Natural killer cell (primary cell): ENCODE results near the gene PGS1. TPM values are rescaled to one million over a fixed set of nuclear protein-coding genes. Genes with fewer than 3 reads are reported as not detected.
A peak's percentile ranks its signal among the peaks of the same experiment; 100 is the strongest.

Experiments used
- ATAC-seq, 3 donors: fragments of 150-1000 bp in 2 of 3; fragments of 200-7000 bp in 1 of 3; cut with Tn5 transposase; 1 replicate in 1 of 3; 2 replicates in 2 of 3; pipeline ENCODE4 v1.10.0; 2021; ENCODE audit warnings: mild to moderate bottlenecking in 2 of 3, moderate library complexity in 2 of 3
- DNase-seq, 2 donors: peaks; one replicate each; pipeline versions ENCODE4 v3.0.0 to v3.0.0-alpha.2; 2013 to 2021; ENCODE audit warnings: mixed read lengths in 1 of 2
- H3K27ac ChIP-seq: one replicate; pipeline ENCODE4 v1.5.1; 2013; ENCODE audit warnings: mild to moderate bottlenecking, low read length
- H3K27me3 ChIP-seq: one replicate; pipeline ENCODE4 v1.6.1; 2013; ENCODE audit warnings: low read length; ENCODE audit not compliant: control insufficient read depth, insufficient read depth
- H3K36me3 ChIP-seq: one replicate; pipeline ENCODE4 v1.6.1; 2013; ENCODE audit warnings: low read length; ENCODE audit not compliant: control insufficient read depth, insufficient read depth
- H3K4me1 ChIP-seq: one replicate; pipeline ENCODE4 v1.6.1; 2013; ENCODE audit warnings: low read length; ENCODE audit not compliant: control insufficient read depth, insufficient read depth
- H3K4me3 ChIP-seq: one replicate; pipeline ENCODE4 v1.5.1; 2013; ENCODE audit warnings: low read length
- H3K9me3 ChIP-seq: one replicate; pipeline ENCODE4 v1.6.1; 2013; ENCODE audit warnings: low read length; ENCODE audit not compliant: control insufficient read depth, insufficient read depth
- H3K27ac Mint-ChIP-seq, 2 donors: one replicate each; pipeline ENCODE4 v1.8.0; 2022; ENCODE audit warnings: mild to moderate bottlenecking in 2 of 2, mixed read lengths in 2 of 2, moderate library complexity in 1 of 2
- H3K27me3 Mint-ChIP-seq, 2 donors: one replicate each; pipeline ENCODE4 v1.8.0; 2022; ENCODE audit warnings: low read depth in 2 of 2, mixed read lengths in 2 of 2
- H3K36me3 Mint-ChIP-seq: one replicate; pipeline ENCODE4 v1.8.0; 2022; ENCODE audit warnings: mixed read lengths
- H3K4me1 Mint-ChIP-seq, 2 donors: one replicate each; pipeline ENCODE4 v1.8.0; 2022; ENCODE audit warnings: mixed read lengths in 2 of 2
- H3K4me3 Mint-ChIP-seq: one replicate; pipeline ENCODE4 v1.8.0; 2022; ENCODE audit warnings: mild to moderate bottlenecking, moderate library complexity, mixed read lengths
- H3K9me3 Mint-ChIP-seq, 2 donors: one replicate each; pipeline ENCODE4 v1.8.0; 2022; ENCODE audit warnings: mixed read lengths in 2 of 2
- CTCF ChIP-seq: fragments of 200-600 bp; IDR thresholded peaks from one replicate; pipeline ENCODE4 v1.8.0; 2022; ENCODE audit warnings: antibody characterized with exemption
- WGBS: methylation state at CpG from one replicate; pipeline ENCODE4 v1.1.7; 2013; ENCODE audit warnings: missing lambda C conversion rate; ENCODE audit not compliant: insufficient coverage; 5-methylcytosine and 5-hydroxymethylcytosine counted together
- intact Hi-C: fragments of 100-400 bp; cut with micrococcal nuclease; formaldehyde crosslinking; loops from one replicate; pipeline ENCODE4 v1.14.2; 2022
- total RNA-seq, 4 donors: library from RNA; stranded (reverse); fragments of 120-200 nt in 1 of 4; gene quantifications; one replicate each; pipeline versions ENCODE4 v1.2.3 to v1.2.4, GENCODE V29; 2013 to 2022

PGS1 gene
- total RNA-seq, 3 donors from 2014 or later (not counting 1 experiment from before 2014, with no cell fraction given), result 47.9 to 53.6 (median 48.3) TPM

- peak overlapping the region; percentile 40 to 54 for H3K27ac Mint-ChIP-seq
- no peak overlapping the region for H3K4me3 ChIP-seq
- DNase-seq (no peak), ATAC-seq (no peak)
- H3K36me3 ChIP-seq, result no peaks in the 10 kb centered on the region
- no peaks in the 10 kb centered on the region for H3K27me3 Mint-ChIP-seq
- H3K36me3 Mint-ChIP-seq, result no peaks in the 10 kb centered on the region
- H3K4me3 Mint-ChIP-seq, result peak overlapping the region; percentile 47
- H3K4me1 Mint-ChIP-seq, result peaks cover 5% of the 10 kb centered on the region in 2 donors
- no peaks in the 10 kb centered on the region for H3K27me3 ChIP-seq
- H3K27ac ChIP-seq, result no peak overlapping the region
- no peak for TF ChIP-seq CTCF
- WGBS, result 87% methylated on average over 20 of the region's 20 CpGs
- H3K4me1 ChIP-seq, result no peaks in the 10 kb centered on the region
- intact Hi-C loops, result no loop called here
- H3K9me3 Mint-ChIP-seq, result no peaks in the 10 kb centered on the region
- H3K9me3 ChIP-seq, result no peaks in the 10 kb centered on the region
These were observed 59.2 kb downstream of the PGS1 start for GRCh38 chr17:78437508-78438169.

DNA sequence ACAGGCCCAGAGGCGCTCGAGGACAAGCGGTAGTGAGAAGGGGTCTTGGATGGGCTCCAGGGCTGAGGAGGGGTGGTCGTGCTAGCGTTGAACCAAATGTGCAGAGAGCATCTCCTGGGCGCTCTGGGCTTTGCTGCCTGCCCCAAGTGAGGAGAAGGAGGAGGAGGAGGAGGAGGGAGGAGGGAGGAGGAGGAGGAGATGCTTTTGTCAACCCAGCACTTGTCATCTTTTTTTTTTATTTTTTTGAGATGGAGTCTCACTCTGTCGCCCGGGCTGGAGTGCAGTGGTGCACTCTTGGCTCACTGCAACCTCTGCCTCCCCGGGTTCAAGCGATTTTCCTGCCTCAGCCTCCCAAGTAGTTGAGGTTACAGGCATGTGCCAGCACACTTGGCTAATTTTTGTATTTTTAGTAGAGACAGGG lies 59.8 kb downstream of the PGS1 start:
- 95% methylated on average over 9 of the region's 10 CpGs for WGBS
- peaks cover 4% of the 10 kb centered on the region for H3K4me1 ChIP-seq
- no peaks in the 10 kb centered on the region for H3K36me3 ChIP-seq
- Mint-ChIP-seq H3K9me3 (no peaks in the 10 kb centered on the region), H3K36me3 (no peaks in the 10 kb centered on the region), H3K4me1 (peaks cover 5% of the 10 kb centered on the region in 2 donors), H3K27ac (peak overlapping the region; percentile 40 to 54), H3K4me3 (peak overlapping the region; percentile 47), H3K27me3 (no peaks in the 10 kb centered on the region)
- no peak overlapping the region for H3K27ac ChIP-seq
- H3K9me3 ChIP-seq, result no peaks in the 10 kb centered on the region
- no peak for TF ChIP-seq CTCF
- no peak overlapping the region for H3K4me3 ChIP-seq
- intact Hi-C loops, result no loop called here
- no peak for DNase-seq
- H3K27me3 ChIP-seq, result no peaks in the 10 kb centered on the region
- peak in 1 of 3 donors; percentile 44 for ATAC-seq

DNA sequence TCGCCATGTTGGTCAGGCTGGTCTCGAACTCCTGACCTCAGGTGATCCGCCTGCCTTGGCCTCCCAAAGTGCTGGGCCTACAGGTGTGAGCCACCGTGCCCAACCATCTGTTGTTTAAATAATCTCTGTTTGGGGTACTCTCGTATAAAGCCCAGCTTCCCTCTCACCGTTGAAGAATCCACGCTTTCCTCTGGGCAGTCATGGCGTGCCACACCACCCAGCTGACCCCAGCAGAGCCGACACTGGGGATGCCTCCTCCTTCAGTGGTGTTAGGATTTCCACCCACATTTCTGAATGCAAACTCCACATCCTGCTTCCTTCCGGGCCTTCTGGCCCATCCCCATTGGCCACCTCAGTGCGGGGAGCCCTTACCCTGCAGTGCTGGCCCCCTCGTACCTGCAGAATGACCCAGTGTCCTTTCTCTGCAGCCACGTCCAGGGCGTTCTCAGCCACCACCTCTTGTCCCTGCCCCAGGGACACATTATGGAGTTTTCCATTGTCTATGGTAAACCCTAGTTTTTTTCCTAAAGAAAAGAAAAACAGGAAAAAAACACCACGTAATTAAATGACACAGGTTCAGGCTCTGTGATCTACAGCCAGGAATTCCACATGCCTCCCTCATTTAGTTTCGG lies 60.4 kb downstream of the PGS1 start:
- no peaks in the 10 kb centered on the region for H3K36me3 ChIP-seq
- TF ChIP-seq CTCF, result no peak
- no peaks in the 10 kb centered on the region for H3K27me3 ChIP-seq
- peaks cover 5% of the 10 kb centered on the region for H3K4me1 ChIP-seq
- Mint-ChIP-seq H3K27ac (peak overlapping the region; percentile 41 to 78), H3K36me3 (no peaks in the 10 kb centered on the region), H3K4me1 (peaks cover 5% of the 10 kb centered on the region in 2 donors), H3K4me3 (no peak overlapping the region), H3K27me3 (no peaks in the 10 kb centered on the region), H3K9me3 (no peaks in the 10 kb centered on the region)
- no peak overlapping the region for H3K4me3 ChIP-seq
- 91% methylated on average over 16 of the region's 16 CpGs for WGBS
- DNase-seq (no peak), ATAC-seq (no peak)
- intact Hi-C loops, result no loop called here
- H3K27ac ChIP-seq, result no peak overlapping the region
- H3K9me3 ChIP-seq, result no peaks in the 10 kb centered on the region
